NCI-H526 (cell line): ENCODE measurements around the gene GRIK2.

Experiments
- DNase-seq, 2 experiments: peaks; one replicate each; lab custom pipeline; 2025; lab: John Stamatoyannopoulos, UW

The GRIK2 gene

DNA sequence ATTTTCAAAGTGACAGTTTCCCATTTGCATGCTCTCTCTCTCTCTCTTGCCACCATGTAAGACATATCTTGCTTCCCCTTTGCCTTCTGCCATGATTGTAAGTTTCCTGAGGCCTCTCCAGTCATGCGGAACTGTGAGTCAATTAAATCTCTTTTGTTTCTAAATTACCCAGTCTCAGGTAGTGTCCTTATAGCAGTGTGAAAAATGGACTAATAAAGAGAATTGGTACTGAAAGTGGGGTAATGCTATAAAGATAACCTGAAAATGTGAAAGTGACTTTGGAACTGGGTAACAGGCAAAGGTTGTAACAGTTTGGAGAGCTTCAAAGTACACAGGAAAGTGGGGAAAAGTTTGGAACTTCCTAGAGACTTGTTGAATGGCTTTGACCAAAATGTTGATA, 389.8 kb downstream of the GRIK2 start:
- DNase-seq, result no peak

DNA sequence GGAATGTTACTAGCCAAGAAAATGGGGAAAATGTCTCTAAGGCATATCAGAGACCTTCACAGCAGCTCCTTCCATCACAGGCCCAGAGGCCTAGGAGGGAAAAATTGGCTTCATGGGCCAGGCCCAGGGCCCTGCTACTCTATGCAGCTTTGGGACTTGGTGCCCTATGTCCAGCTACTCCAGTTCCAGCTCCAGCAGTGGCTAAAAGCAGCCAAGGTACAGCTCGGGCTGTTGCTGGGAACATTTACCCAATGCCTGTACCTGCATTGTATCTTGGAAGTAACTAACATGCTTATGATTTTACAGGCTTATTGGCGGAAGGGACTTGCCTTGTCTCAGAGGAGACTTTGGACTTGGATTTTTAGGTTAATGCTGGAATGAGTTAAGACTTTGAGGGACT, 390.6 kb downstream of the GRIK2 start:
- no peak for DNase-seq

DNA sequence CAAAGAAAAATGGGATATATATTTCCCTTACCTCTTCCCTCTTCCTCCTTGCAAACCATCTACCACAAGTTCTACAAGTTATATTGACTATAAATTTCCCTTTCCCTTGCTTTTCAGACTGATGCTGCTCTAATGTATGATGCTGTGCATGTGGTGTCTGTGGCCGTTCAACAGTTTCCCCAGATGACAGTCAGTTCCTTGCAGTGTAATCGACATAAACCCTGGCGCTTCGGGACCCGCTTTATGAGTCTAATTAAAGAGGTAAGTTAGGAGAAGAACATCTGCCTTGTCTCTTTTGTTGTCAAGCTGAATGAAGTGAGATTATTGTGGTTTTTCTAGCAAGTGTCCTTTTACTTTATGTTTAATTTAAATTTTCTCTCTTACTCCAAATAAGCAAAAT, 406.0 kb downstream of the GRIK2 start:
- no peak for DNase-seq

DNA sequence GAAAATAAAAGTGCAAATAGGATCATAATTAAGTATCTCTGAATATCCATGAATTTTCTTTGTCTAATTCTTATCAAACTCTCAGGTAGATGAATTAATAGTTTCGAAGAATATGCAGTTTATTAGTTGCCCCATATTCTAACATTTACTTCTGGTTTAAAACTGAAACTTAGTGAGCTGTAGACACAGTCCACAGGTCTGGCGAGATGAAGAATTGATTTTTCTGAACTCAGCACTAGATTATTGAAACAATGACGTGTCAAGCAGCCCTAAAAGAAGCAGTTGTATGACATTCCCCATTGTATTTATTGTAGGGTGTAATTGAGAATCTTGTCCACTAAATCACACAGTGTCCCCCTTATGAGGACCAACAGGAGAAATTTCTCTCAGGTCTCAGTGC, 407.1 kb downstream of the GRIK2 start:
- no peak for DNase-seq

DNA sequence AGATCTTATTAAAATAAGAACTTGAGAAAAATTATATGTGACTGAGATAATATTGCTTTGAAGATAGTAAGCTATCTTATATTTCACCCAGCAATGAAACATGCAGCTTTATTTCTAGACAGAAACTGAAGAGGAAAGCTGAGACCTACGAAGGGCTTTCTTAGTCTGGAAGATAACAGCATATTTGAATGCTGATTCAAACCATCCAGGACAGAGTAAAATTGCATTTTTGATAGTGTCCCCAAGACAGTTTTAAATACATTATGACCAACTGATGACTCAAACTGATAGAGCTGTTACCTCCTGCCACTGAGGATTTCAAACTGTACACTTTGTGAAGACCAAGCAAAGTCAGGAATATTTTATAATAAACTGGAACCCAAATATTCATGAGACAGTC, 409.6 kb downstream of the GRIK2 start:
- DNase-seq, result no peak

DNA sequence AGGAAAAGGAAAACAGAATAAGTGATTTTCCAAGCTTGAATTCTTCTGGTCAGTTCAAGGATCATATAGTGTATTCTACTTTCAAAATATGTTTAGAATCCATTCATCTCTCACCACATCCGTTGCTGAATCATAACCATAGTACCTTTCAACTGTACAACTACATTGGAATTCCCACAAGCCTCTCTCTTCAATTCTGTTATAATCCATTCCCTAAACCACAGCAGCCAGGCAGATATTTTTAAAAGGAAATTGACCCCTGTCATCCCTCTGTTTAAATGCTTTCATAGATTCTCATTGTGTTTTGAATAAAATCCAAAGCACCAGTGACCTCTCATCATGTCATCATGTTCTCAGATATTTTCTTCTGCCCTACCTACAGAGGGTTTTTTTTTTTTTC, 412.7 kb downstream of the GRIK2 start:
- no peak for DNase-seq

DNA sequence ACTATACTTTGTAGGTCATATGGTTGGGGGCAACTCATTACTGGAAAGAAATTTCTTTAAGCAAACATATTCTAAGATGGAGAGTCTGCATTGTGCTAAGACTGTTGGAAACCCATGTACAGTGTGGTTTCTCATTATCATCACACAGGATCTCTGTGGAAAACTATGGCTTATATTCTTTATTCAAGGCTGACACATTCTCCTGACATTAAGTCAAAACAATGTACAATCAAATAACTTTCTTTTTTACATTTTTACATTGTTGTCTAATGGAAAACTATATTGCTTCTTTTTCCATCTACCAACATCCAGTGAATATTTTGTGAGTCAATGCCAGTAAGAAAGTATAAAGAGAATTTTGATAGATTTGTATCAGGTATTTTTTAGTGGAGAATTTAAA, 417.6 kb downstream of the GRIK2 start:
- no peak for DNase-seq

DNA sequence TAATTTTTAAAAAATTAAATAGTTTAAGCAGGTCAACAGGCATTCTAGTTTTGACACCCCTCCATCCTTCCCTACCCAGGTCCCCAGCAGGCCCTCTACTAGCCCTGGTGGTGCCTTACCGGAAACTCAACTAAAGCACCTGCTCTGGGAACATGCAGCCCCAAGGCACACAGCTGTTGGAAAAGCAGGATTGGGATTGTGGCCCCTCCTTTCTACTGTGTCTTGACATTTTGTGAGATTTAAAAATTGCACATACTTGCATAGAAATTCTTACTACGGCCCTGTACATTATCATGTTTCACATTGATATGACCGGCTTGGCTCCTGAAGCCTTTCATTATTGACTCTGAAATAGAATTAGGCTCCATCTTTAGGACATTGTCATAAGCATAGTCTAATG, 423.2 kb downstream of the GRIK2 start:
- DNase-seq, result no peak

DNA sequence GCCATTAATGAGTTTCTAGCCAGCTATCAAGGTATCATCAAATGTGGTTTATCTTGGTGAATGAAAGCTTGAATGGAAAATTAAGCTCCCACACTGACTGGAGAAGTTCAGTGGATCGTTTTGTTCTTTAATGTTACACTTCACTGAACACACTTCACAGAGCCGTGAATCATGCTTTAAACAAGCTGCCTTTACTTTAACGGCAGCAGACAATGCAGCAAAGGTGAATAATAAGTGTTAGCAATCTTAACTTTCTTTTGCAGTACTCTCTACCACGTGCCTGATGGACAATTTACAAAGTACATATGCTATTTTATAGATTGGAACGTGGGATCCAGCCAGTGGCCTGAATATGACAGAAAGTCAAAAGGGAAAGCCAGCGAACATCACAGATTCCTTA, 424.5 kb downstream of the GRIK2 start:
- DNase-seq, result no peak

DNA sequence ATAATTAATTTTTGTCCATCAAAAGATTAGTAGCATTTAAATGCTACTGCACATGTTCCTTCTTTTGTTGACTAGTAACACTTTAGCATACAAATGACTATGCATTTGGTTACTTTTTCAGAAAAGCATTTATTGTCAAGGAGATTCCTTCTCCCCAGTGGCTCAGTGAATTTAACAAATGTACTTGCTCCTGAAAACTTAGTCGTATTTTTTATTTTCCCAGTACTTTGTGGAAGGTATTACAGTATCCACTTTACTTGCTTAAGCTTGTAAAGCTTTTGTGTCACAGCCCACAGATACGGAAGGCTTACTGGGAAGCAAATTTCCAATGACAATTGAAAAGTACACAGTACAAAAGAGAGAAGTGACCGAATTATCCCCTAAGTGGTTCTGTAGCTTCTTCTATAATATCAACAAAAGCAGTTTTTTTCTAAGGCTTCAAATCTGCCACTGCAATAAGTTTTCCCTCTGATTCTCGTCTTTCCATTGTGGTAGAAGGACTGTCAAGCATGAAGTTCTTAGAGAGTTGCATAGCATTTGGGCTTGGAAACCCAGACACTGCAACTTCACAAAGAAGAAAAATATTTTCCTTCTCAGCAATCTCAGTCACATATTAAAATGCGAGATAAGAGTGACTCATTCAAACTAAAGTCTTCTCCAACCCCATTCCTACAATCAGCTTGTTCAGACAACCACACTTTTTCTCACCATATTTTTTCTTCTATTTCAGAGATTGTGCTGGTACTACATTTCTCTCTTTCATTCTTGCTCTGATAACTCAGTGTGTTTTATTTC, 431.2 kb downstream of the GRIK2 start:
- DNase-seq, result no peak

DNA sequence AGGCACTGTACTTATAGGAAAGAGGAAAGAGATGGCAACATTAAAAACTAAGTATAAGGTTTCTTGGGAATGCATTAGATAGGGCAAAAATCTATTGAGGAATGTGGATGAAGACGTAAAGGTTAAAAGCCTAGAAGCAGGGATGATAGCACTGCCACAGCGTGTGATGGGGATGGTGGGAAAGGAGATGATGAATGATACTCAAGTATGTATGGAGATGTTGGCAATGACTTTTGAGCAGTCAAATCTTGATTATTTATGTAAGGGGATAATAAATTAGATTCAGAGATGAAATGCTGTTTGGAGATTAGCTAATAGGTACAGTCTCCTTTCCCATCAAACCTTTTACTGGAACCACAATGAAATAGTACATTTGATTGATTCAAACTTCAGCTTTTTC, 432.8 kb downstream of the GRIK2 start:
- DNase-seq, result no peak

DNA sequence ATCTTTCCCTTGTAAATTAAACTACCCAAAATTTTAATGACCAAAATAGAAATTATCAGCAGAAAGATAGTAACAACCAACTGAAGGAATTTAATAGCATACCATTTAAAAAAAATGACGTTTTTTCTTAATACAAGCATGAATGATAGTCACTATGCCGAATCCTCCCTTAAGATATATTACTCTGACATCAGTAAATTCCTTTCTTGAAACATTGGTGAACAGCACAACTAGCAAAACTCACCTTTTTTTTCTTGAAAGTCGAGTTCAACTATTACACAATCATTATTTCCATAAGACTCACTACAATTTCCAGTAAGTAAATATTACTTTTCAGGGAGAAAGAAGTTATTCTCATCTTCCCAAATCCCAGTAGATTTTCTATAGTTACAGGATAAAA, 433.2 kb downstream of the GRIK2 start:
- no peak for DNase-seq

DNA sequence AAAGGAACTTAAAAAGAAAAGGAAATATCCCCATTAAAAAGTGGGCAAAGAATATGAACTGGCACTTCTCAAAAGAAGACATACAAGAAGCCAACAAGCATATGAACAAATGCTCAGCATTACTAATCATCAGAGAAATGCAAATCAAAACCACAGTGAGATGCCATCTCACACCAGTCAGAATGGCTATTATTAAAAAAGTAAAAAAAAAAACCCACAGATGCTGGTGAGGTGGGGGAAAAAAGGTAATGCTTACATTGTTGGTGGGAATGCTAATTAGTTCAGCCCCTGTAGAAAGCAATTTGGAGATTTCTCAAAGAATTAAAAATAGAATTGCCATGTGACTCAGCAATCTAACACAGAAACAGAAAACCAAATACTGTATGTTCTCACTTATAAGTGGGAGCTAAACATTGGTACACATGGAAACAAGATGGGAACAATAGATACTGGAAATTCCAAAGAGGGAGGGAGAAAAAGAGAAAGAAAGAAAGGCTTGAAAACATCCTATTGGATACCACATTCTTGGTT, 437.1 kb downstream of the GRIK2 start:
- DNase-seq, result no peak

DNA sequence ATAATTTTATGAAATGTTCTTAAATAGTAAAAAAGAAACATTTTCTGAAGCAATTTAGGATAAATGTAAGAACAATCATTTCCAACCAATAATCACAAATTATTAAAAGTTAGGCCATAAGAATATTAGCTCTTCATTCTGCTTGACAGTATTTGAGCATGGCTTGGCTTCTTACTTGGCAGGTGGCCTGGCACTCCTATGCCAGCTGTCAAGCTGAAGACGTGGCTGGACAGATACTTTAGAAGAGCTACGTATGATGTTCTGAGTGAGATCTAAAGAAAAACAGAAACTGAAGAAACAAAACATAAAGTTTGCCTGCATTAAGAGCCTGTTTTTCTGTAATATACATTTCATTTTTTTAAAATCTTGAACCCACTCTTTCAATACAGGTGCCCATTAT, 438.9 kb downstream of the GRIK2 start:
- DNase-seq, result no peak

DNA sequence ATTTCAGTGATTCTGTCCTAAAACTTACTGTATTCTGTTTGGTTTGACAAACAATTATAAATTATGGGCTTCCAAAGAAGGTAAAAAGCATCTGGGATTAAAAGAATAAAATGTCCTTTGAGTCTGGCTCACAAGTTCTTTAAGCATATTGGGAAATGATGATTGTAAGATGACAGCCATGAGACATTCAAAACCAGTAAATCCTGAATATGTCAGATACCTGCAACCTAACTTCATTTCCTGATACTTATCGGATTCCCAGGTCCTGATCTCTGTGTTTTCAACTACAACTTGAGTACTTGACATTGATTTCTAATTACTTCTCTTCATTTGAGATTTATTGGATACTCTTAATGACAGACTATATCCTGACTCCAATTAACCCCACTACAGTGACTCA, 446.6 kb downstream of the GRIK2 start:
- no peak for DNase-seq

DNA sequence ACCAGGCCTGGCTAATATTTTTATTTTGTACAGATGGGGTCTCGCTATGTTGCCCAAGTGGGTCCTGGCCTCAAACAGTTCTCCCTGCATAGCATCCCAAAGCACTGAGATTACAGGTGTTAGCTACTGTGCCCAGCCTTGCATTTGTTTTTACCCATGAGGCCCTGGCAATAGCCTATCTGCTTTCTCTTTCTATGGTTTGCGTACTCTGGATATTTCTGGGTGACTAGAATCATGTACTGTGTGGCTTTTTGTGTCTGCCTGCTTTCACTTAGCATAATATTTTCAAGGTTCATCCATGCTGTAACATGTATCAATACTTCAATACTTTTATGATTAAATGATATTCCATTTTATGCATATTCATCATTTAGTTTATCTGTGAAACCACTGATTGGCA, 451.7 kb downstream of the GRIK2 start:
- DNase-seq, result no peak

DNA sequence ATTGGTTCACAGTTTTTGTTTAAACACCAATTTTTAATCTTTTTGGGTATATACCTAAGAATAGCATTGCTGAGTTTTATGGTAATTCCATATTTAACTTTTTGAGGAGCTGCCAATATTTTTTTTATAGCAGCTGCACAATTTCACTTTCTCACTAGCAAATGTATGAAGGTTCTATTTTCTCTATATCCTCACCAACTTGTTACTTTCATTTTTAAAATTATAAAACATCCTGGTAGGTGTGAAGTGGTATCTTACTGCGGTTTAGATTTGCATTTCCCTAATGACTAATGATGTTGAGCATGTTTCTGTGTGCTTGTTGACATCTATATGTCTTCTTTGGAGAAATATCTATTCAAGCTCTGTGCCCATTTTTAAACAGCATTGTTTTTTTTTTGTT, 452.1 kb downstream of the GRIK2 start:
- no peak for DNase-seq

DNA sequence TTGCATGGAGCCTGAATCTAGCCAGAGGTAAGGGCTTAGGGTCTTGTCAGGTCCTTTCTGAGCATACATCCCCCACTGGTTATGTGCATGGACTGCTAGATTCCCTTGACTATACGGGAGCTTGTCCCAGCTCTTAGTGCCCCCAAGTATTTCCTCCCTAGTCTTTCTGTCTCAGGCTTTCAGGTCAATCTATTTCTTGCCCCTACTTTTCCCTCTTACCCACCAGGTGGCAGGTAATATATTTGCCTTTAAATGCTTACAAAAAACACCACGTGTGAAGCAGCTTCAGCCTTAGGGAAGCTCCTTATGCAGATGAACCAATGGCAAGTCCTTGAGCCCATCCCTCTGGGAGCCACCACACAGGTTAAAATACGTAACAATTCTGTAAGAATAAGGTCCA, 454.2 kb downstream of the GRIK2 start:
- no peak for DNase-seq

DNA sequence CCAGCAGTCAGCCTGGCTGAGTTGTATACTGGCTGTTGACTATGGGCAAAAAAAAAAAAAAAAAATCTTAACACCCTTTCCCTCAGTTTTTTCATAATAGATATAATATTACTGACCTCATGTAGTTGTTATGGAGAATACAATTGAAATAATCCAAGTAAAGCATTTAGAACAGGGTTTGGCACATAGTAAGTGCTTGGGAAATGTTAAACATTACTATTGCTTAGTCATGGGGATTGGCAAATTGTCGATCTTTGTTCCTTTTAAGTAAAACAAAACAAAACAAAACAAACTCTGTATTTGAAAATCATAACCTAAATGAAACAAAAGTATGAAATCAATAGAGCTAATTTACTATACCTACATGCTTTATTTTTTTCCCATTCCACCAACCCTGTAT, 458.4 kb downstream of the GRIK2 start:
- no peak for DNase-seq

DNA sequence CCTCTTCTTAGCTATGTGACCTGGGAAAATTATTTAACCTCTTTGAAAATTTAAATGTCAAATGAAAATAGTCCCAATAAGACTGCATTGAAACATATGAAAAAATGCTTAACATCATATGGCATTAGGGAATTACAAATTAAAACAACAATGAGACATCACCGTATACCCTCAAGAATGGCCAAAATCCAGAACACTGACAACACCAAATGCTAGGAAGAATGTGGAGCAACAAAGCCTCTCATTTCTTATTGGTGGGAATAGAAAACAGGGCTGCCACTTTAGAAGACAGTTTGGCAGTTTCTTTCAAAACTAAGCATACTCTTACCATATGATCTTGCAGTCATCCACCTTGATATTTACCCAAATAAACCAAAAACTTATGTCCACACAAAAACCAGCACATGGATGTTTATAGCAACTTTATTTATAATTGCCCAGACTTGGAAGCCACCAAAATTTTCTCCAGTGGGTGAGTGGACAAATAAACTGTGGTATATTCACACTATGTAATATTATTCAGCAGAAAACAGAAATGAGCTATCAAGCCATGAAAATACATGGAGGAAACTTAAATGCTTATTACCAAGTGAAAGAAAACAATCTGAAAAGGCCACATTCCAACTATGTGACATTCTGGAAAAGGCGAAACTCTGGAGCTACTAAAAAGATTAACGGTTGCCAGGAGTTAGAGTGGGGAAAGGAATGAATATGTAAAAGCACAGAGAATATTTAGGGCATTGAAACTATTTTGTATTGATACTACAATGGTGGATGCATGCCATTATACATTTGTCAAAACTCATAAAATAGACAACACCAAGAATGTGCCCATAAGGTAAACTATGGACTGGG, 459.9 kb downstream of the GRIK2 start:
- no peak for DNase-seq

DNA sequence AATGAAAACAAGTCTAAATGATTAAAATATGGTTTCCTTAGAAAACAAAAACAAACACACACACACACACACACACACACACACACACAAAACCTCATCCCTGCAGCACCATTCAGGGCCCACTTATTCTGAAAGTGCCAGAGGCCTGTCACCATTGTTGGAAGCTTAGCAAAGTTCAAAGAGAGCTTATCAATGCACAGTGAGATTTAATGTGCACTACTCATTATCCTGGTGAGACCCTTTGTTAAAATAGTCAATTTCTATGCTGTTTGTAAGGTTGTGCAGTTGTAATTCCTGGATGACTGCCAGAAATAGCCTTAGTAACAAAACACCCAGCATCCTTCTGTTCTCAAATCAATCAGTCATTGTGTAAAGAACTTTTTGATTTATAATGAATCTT, 482.9 kb downstream of the GRIK2 start:
- DNase-seq, result no peak

DNA sequence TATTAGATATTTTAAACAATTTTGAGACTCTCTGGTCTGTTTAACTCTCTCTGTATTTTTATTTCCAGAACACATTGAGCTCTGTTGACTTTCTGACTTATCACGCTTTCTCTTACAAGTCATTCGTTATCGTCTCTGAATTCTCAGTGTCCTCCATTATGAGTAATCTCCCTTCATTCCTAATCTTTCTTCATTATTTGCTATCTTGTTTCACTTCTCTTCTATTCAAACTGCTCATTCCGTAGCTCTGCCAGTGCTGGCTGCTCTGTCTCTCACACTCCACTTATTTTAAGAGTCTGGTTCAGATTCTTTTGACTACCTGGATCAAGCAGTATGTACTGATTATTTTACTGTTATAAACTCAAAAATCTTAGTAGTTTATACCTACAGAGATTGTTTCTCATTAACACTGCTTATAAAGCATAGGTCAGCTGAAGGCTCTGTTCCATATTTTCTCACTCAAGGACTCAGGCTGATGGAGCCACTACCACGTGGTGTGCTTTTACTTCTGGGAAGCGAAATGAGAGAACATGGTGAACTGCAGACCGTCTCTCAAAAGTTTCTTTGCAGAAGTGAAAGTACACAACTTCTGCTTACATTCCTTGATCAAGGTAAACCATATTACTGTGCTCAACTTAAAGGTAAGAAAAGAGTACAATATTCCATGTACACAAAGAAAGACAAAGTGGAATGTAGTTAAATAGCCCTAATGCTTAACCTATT, 485.2 kb downstream of the GRIK2 start:
- no peak for DNase-seq

DNA sequence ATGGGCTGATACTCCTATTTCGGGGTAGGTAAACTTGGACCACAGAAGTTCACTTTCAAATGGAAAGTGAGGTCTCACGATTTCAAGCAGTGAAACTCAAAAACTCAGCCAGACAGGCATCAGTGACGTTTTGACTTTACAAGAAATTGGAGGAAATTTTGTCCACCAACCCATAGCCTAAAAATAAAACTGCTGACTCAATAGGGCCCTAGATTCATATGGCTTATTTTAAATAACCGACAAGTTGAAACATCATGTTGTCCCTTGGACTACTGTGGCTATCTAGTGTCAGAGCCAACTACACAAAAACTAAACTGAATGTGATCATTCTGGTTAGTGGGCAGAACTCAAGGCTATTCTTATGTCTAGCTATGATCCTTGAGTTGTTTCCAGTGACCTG, 486.3 kb downstream of the GRIK2 start:
- DNase-seq, result no peak
